Endothelial cell (in vitro differentiated cells): Measurements from ENCODE around the gene ZFYVE26. TPM values are rescaled to one million over a fixed set of nuclear protein-coding genes. Genes with fewer than 3 reads are reported as not detected.

ENCODE experiments used
- DNase-seq: peaks from one replicate; pipeline ENCODE4 v3.0.0; 2021; ENCODE audit warnings: low spot score
- H3K27ac Mint-ChIP-seq: one replicate; pipeline ENCODE4 v1.8.0; 2021; ENCODE audit warnings: mixed read lengths, inconsistent platforms; ENCODE audit not compliant: unreplicated experiment
- H3K27me3 Mint-ChIP-seq: one replicate; pipeline ENCODE4 v1.8.0; 2021; ENCODE audit warnings: mild to moderate bottlenecking, moderate library complexity, mixed read lengths, inconsistent platforms; ENCODE audit not compliant: unreplicated experiment
- H3K36me3 Mint-ChIP-seq: one replicate; pipeline ENCODE4 v1.8.0; 2021; ENCODE audit warnings: mild to moderate bottlenecking, low read depth, mixed read lengths, inconsistent platforms; ENCODE audit not compliant: unreplicated experiment
- H3K4me1 Mint-ChIP-seq: one replicate; pipeline ENCODE4 v1.8.0; 2021; ENCODE audit warnings: mild to moderate bottlenecking, mixed read lengths, inconsistent platforms; ENCODE audit not compliant: unreplicated experiment
- H3K4me3 Mint-ChIP-seq: one replicate; pipeline ENCODE4 v1.8.0; 2021; ENCODE audit warnings: mild to moderate bottlenecking, mixed read lengths, inconsistent platforms; ENCODE audit not compliant: unreplicated experiment
- H3K9me3 Mint-ChIP-seq: one replicate; pipeline ENCODE4 v1.8.0; 2021; ENCODE audit warnings: mixed read lengths, inconsistent platforms; ENCODE audit not compliant: unreplicated experiment
- total RNA-seq: library from RNA; stranded (reverse); fragmentation: NEBNext Ultra II Directional; extraction: Animal tissue kit (Norgen Biotek cat#: 25700); gene quantifications from one replicate; pipeline ENCODE4 v1.2.1, GENCODE V29; 2021; ENCODE audit not compliant: unreplicated experiment
- TF ChIP-seq, protein P1 (sequence below): fragments of 200-600 bp; sonication (generic); IDR thresholded peaks from one replicate; pipeline ENCODE4 v1.5.0; 2021; ENCODE audit warnings: antibody characterized with exemption; ENCODE audit not compliant: unreplicated experiment

Gene ZFYVE26
- total RNA-seq, 1 donor from 2014 or later: 28.9 TPM

- TF ChIP-seq, protein P1, sequence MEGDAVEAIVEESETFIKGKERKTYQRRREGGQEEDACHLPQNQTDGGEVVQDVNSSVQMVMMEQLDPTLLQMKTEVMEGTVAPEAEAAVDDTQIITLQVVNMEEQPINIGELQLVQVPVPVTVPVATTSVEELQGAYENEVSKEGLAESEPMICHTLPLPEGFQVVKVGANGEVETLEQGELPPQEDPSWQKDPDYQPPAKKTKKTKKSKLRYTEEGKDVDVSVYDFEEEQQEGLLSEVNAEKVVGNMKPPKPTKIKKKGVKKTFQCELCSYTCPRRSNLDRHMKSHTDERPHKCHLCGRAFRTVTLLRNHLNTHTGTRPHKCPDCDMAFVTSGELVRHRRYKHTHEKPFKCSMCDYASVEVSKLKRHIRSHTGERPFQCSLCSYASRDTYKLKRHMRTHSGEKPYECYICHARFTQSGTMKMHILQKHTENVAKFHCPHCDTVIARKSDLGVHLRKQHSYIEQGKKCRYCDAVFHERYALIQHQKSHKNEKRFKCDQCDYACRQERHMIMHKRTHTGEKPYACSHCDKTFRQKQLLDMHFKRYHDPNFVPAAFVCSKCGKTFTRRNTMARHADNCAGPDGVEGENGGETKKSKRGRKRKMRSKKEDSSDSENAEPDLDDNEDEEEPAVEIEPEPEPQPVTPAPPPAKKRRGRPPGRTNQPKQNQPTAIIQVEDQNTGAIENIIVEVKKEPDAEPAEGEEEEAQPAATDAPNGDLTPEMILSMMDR: no peak
- Mint-ChIP-seq H3K9me3 (no peaks in the 10 kb centered on the region), H3K27ac (no peak overlapping the region), H3K27me3 (no peaks in the 10 kb centered on the region), H3K36me3 (peaks cover 10% of the 10 kb centered on the region), H3K4me1 (peaks cover 2% of the 10 kb centered on the region), H3K4me3 (no peak overlapping the region)
- DNase-seq: no peak
These were observed 72.3 kb downstream of the ZFYVE26 start for GRCh38 chr14:67744046-67744445.

DNA sequence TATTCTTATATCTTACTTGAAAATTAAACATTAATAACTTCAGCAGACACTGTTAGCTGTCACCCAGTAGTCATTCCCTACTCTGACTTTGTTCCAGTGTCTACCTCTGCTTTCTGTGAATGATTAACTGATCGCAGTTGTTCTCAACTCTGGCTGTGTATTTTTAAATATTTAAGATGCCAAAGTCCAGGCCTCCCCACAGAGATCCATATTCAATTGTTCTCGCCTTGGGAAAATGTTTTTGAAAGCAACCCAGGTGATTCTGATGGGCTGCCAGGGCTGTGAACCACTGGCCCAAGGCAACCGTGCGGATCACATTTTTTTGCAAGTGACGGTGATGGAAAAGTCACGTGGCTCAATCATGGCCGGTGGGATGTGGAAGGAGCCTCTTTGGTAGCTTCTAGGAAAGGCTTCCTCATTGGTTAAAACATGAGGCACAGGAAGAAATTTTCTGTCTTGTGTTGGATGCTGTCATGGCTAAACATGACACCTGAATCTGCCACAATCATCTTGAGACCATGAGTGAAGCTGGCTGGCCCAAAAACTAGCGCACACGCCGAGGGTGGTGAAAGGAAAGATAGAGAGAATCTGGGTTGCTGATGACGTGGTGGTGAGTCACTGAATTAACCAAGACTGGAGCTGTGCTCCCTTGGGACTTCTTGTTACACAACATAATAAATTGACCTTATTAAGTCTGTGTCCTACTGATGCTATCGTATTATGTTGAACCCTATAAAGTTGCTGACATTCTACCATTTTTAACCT, 77.5 kb downstream of the ZFYVE26 start:
- no peak overlapping the region for H3K4me3 Mint-ChIP-seq
- H3K9me3 Mint-ChIP-seq: no peaks in the 10 kb centered on the region
- no peak overlapping the region for H3K27ac Mint-ChIP-seq
- H3K36me3 Mint-ChIP-seq: no peaks in the 10 kb centered on the region
- peaks cover 19% of the 10 kb centered on the region for H3K4me1 Mint-ChIP-seq
- H3K27me3 Mint-ChIP-seq: no peaks in the 10 kb centered on the region
- TF ChIP-seq, protein P1: no peak
- no peak for DNase-seq

- no peak for DNase-seq
- H3K9me3 Mint-ChIP-seq: no peaks in the 10 kb centered on the region
- no peak overlapping the region for H3K4me3 Mint-ChIP-seq
- H3K4me1 Mint-ChIP-seq: peaks cover 16% of the 10 kb centered on the region
- no peaks in the 10 kb centered on the region for H3K27me3 Mint-ChIP-seq
- no peaks in the 10 kb centered on the region for H3K36me3 Mint-ChIP-seq
- no peak overlapping the region for H3K27ac Mint-ChIP-seq
- TF ChIP-seq, protein P1: no peak
These were observed 79.6 kb downstream of the ZFYVE26 start for GRCh38 chr14:67736771-67737170.

DNA sequence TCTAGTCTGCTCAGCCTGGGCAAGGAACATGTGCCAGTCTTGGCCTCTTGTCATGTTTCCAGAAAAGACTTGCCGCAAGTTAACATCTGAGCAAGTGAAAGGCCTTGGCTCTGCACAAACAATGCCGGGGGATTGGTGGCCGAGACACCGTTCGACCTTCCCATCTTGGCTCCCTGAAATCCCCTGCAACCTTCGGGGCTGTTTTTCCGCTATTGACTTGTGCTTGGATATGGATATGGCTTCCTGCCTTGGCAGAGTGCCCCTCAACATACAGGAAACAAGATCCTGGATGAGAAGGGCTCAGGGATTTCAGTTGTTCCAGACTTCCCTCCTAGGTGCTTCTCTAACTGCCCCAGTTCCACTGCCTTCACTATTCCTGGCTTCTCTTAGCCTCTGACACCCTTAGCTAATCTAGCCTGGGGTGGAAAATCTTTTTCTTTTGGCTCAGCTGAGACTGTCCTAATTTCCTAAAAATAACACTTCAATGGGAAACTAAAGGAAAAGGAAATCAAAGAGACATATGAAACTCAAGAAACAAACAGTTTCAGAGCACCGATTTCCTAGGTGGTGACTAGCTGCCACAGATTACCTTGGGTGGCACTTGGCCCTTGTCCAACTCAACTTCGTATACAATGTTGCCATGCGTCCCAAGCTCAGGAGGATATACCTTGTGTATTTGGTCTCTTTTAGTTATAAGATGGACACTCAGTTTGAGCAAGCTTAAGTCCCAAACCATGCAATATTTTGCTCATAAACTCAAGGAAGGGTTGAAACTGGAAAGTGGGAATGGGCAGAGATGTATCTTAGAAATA, 80.8 kb downstream of the ZFYVE26 start:
- Mint-ChIP-seq H3K27ac (no peak overlapping the region), H3K36me3 (no peaks in the 10 kb centered on the region), H3K9me3 (no peaks in the 10 kb centered on the region), H3K4me3 (no peak overlapping the region), H3K27me3 (no peaks in the 10 kb centered on the region), H3K4me1 (peaks cover 16% of the 10 kb centered on the region)
- TF ChIP-seq, protein P1: no peak
- DNase-seq: no peak

GRCh38 chr14:67734675-67735074, 81.7 kb downstream of the ZFYVE26 start:
- Mint-ChIP-seq H3K36me3 (no peaks in the 10 kb centered on the region), H3K27me3 (no peaks in the 10 kb centered on the region), H3K4me3 (no peak overlapping the region), H3K9me3 (no peaks in the 10 kb centered on the region), H3K27ac (no peak overlapping the region), H3K4me1 (peaks cover 16% of the 10 kb centered on the region)
- DNase-seq: no peak
- TF ChIP-seq, protein P1: no peak
